Mononuclear cell (primary cell): ENCODE measurements around the gene AKR1C3. TPM values are rescaled to one million over a fixed set of nuclear protein-coding genes. Genes with fewer than 3 reads are reported as not detected.
"Not testable (repeated sequence)": the region's sequence is repeated elsewhere in the genome, so short reads cannot be mapped to it uniquely, and the experiment has no call there.

Experiments
- H3K27me3 ChIP-seq: 2 replicates; pipeline ENCODE4 v1.6.0; 2011; ENCODE audit warnings: low read length, control low read depth; ENCODE audit not compliant: insufficient read depth
- H3K4me1 ChIP-seq: 2 replicates; pipeline ENCODE4 v1.5.1; 2011; ENCODE audit warnings: mild to moderate bottlenecking, low read length, control low read depth; ENCODE audit not compliant: insufficient read depth
- H3K4me3 ChIP-seq: 2 replicates; pipeline ENCODE4 v1.5.1; 2011; ENCODE audit warnings: mild to moderate bottlenecking, low read length, moderate library complexity
- H3K9me3 ChIP-seq: 2 replicates; pipeline ENCODE4 v1.5.1; 2011; ENCODE audit warnings: low read depth, mild to moderate bottlenecking, control low read depth, low read length
- total RNA-seq: library from RNA; depleted of rRNA; stranded (reverse); fragments of >200 nt; gene quantifications from one replicate; pipeline ENCODE4 v1.2.3, GENCODE V29; 2012

The AKR1C3 gene
- total RNA-seq, 1 donor, result 6.3 TPM

DNA sequence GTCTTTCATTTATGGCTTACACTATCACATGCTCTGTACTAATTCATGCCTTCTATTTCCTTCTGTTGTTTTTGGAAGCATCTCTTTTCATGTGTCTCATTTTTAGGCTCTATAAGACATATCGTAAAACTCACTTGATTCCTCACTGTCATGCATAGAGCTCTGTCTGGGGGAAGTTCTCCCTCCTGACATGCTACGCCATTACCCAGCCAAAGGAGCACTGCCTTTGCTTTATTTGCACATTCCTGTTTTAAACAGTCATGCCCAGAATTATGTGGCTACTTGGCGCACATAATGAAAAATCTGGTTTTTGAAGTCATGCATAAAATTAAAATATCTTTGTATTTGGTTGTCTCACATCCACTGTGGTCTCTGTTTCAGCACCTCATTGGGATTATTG lies 17.6 kb upstream of the AKR1C3 start:
- no peaks in the 10 kb centered on the region for H3K9me3 ChIP-seq
- H3K27me3 ChIP-seq, result no peaks in the 10 kb centered on the region
- H3K4me1 ChIP-seq, result no peaks in the 10 kb centered on the region
- no peak overlapping the region for H3K4me3 ChIP-seq

DNA sequence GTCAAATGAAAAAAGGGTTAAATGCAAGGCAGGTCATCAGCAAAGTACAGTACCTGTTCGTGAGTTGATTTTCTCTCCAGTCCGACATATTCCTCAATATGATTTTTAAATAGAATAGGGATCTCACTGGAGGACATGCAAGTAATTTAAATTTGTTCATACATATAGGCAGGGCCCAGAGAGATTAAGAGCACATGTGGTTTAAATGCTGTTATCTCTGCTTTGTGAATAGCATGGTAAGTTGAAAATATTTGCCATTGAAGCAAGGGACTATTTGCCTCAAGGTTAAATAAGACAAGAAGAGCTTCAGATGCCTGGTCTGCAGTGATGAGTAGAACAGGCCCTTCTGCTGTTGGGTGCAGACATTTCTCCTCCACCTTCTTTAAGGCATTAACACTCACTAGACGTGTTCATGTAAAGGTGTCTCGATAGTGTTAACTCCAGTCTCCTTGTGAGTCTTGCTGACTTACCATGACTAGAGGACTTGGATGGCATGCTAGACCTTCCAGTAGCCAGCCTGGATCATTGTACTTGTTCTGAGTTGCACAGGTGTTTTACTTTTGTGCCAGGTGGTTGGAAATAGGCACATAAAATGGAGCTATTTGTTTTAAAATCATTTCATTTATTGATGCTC lies 15.6 kb upstream of the AKR1C3 start:
- Histone ChIP-seq H3K4me1 (no peaks in the 10 kb centered on the region), H3K27me3 (no peaks in the 10 kb centered on the region), H3K9me3 (no peaks in the 10 kb centered on the region), H3K4me3 (no peak overlapping the region)

GRCh38 chr10:5079306-5079830 lies 14.8 kb upstream of the AKR1C3 start:
- no peak overlapping the region for H3K4me3 ChIP-seq

GRCh38 chr10:5079836-5080235 lies 14.4 kb upstream of the AKR1C3 start:
- no peaks in the 10 kb centered on the region for H3K27me3 ChIP-seq
- no peaks in the 10 kb centered on the region for H3K4me1 ChIP-seq
- no peak overlapping the region for H3K4me3 ChIP-seq
- no peaks in the 10 kb centered on the region for H3K9me3 ChIP-seq

More at GRCh38 chr10:5079306-5079830, 14.8 kb upstream of the AKR1C3 start:
- H3K9me3 ChIP-seq, result no peaks in the 10 kb centered on the region
- H3K4me1 ChIP-seq, result no peaks in the 10 kb centered on the region
- H3K27me3 ChIP-seq, result no peaks in the 10 kb centered on the region

- Histone ChIP-seq H3K4me3 (no peak overlapping the region), H3K27me3 (no peaks in the 10 kb centered on the region), H3K9me3 (no peaks in the 10 kb centered on the region), H3K4me1 (no peaks in the 10 kb centered on the region)
Observed at GRCh38 chr10:5081091-5081490, 13.1 kb upstream of the AKR1C3 start.

DNA sequence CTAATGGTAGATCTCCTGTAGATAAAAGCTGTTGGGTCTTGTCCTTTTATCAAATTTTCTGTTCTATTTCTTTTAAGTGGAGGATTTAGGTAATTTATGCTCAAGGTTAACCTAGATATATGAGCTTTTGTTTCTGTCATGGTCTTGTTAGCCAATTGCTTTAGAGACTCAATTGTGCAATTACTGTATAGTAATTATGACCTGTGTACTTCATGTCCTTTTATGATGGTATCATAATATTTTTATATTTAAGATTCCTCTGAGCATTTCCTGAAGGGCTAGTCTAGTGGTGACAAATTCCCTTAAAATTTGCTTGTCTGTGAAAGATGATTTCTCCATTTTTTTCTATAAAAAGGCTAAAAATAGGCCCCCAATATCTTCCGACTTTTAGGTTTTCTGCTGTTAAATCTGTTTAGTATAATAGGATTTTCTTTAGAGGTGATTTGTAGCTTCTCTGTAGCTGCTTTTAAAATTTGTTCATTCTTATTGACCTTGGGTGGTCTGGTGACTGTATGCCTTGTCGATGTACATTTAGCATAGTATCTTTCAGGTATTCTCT lies 5.4 kb upstream of the AKR1C3 start:
- no peaks in the 10 kb centered on the region for H3K4me1 ChIP-seq
- no peak overlapping the region for H3K4me3 ChIP-seq
- peaks cover 5% of the 10 kb centered on the region for H3K9me3 ChIP-seq
- H3K27me3 ChIP-seq, result peaks cover 5% of the 10 kb centered on the region

DNA sequence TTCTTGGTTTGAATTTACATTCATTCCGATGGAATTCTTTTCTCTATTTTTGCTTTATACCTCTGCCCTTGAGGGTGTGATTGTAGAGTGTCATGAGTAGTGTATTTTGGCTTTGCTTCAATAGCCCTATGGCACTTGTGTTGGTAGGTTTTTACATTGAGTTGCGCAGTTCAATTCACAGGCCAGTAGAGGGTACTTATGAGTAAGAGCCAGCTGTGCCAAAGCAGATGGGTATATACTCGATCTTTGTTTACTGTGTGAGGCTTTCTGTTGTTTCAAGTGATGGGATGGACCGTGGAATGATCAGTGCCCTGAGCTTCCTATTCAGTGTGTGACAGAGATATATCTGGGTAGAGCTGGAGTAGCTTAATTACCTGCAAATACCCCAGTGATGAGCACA lies 4.3 kb upstream of the AKR1C3 start:
- Histone ChIP-seq H3K9me3 (peaks cover 5% of the 10 kb centered on the region), H3K27me3 (peaks cover 5% of the 10 kb centered on the region), H3K4me3 (no peak overlapping the region), H3K4me1 (no peaks in the 10 kb centered on the region)

DNA sequence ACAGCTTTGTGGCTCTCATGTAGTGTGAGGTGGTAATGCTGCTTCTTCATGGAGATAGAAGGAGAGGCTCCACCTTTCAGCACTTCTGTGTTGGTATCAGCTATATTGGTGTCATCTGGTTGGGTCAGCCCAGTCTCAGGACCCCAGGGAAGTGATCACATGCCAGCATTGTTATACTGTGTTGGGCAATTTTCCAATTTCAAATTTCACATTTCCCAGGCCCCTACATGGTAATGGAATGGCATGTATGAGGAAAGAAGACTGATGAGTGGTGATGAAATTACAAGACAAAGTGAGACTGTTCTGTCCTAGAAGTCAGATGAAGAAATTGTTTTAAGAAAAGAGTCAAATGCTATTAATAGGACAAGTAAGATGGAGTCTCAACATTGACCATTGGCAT lies 3.7 kb upstream of the AKR1C3 start:
- H3K4me1 ChIP-seq, result no peaks in the 10 kb centered on the region
- no peak overlapping the region for H3K4me3 ChIP-seq
- H3K27me3 ChIP-seq, result peaks cover 5% of the 10 kb centered on the region
- H3K9me3 ChIP-seq, result peaks cover 5% of the 10 kb centered on the region

GRCh38 chr10:5091196-5091595 lies 3.0 kb upstream of the AKR1C3 start:
- Histone ChIP-seq H3K4me1 (no peaks in the 10 kb centered on the region), H3K27me3 (peaks cover 5% of the 10 kb centered on the region), H3K9me3 (peaks cover 5% of the 10 kb centered on the region), H3K4me3 (no peak overlapping the region)

DNA sequence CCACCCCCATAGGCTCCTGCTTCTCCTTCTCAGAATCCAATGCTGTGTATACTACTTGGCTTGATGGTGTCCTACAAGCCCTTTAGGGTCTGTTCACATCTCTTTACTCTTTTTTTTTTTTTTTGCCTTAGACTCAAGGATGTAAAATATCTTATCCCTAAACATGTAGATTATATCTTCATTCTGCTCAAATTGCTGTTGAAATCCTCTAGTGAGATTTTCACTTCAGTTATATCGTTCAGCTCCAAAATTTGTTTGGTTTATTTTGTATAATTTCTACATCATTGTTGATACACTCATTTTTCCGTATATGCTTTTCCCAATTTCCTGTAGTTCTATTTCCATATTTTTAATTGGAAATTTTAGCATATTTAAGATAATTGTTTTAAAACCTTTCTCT lies 1.8 kb upstream of the AKR1C3 start:
- no peak overlapping the region for H3K4me3 ChIP-seq
- peaks cover 5% of the 10 kb centered on the region for H3K9me3 ChIP-seq
- H3K27me3 ChIP-seq, result peaks cover 5% of the 10 kb centered on the region
- no peaks in the 10 kb centered on the region for H3K4me1 ChIP-seq

GRCh38 chr10:5092848-5093790 lies 1.1 kb upstream of the AKR1C3 start:
- H3K4me3 ChIP-seq, result no peak overlapping the region
- peaks cover 5% of the 10 kb centered on the region for H3K27me3 ChIP-seq
- H3K9me3 ChIP-seq, result peaks cover 5% of the 10 kb centered on the region
- H3K4me1 ChIP-seq, result no peaks in the 10 kb centered on the region

DNA sequence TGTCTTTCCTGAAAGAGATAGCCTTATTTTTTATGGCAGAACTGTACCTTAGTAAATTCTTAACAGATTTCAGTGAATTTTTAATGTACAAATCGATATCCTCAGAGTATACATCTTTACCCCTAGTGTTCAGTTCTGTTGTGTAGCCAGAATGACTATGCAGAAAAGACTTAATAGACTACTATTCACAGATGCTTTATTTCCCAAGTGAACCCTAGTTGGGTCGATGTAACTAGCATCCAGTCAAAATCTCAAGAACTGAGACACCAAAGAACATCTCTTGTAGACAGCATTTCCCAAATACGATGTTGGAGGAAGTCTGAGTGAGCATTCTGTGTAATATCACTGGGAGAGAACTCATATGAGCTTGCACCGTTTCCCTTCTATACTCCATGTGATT lies 1.5 kb downstream of the AKR1C3 start:
- H3K4me3 ChIP-seq, result peak overlapping the region; percentile 1
- H3K4me1 ChIP-seq, result no peaks in the 10 kb centered on the region
- no peaks in the 10 kb centered on the region for H3K27me3 ChIP-seq
- no peaks in the 10 kb centered on the region for H3K9me3 ChIP-seq

GRCh38 chr10:5096108-5096507 lies 1.9 kb downstream of the AKR1C3 start:
- Histone ChIP-seq H3K4me3 (no peak overlapping the region), H3K27me3 (no peaks in the 10 kb centered on the region), H3K9me3 (no peaks in the 10 kb centered on the region), H3K4me1 (no peaks in the 10 kb centered on the region)

DNA sequence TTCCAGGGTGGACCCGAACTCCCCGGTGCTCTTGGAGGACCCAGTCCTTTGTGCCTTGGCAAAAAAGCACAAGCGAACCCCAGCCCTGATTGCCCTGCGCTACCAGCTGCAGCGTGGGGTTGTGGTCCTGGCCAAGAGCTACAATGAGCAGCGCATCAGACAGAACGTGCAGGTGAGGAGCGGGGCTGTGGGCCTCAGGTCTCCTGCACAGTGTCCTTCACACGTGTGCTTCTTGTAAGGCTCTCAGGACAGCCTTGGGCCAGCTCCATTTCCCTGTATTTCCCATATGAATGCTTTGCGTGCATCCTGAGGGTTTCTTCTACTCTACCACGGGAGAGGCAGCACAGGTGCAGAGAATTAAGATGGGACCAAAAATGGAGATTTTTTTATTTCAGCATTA lies 8.3 kb downstream of the AKR1C3 start:
- H3K4me3 ChIP-seq, H3K9me3 ChIP-seq, H3K4me1 ChIP-seq, H3K27me3 ChIP-seq: not testable (repeated sequence)

DNA sequence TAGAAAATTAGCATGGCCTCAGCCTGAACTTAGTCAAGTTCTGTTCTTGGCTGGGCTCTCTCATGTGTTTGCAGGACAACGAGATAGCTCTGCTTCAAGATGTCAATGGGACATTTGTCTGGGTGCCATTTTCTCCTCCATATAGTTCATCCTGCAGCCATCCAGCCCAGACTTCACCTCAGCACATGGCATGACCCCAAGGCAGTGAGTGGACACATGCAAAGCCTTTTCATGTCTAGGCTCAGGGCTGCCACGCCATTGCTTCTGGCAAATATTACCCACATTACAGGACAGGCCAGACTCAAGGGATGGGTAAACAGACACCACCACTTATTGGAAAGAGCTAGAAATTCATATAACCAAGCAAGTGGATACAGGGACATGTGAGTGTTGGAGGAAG lies 9.3 kb downstream of the AKR1C3 start:
- H3K9me3 ChIP-seq, result no peaks in the 10 kb centered on the region
- H3K4me1 ChIP-seq, result no peaks in the 10 kb centered on the region
- no peak overlapping the region for H3K4me3 ChIP-seq
- no peaks in the 10 kb centered on the region for H3K27me3 ChIP-seq
